A673 (cell line): ENCODE data around the gene RNF212B. TPM values are rescaled to one million over a fixed set of nuclear protein-coding genes. Genes with fewer than 3 reads are reported as not detected.

ENCODE experiments used
- BruUV-seq: library from RNA; stranded (reverse); fragments of 400-500 nt; replicated peaks from 2 replicates; lab custom pipeline; 2021; lab: Mats Ljungman, UMichigan
- CTCF ChIA-PET: fragments of 300-600 bp; sonication (Branson Sonifier 250); formaldehyde crosslinking; loops from one replicate; lab custom pipeline; 2022; ENCODE audit warnings: antibody characterized with exemption; lab: Charles Lee
- POLR2A ChIA-PET: fragments of 300-600 bp; sonication (Branson Sonifier 250); formaldehyde crosslinking; loops from one replicate; lab custom pipeline; 2022; ENCODE audit warnings: antibody characterized with exemption; ENCODE audit not compliant: low non-redundant PET; lab: Charles Lee
- DNase-seq: peaks from one replicate; pipeline ENCODE4 v3.0.0-alpha.2; 2015; ENCODE audit warnings: low spot score
- H3K27ac ChIP-seq: fragments of 200-600 bp; sonication (generic); 2 replicates; pipeline ENCODE4 v1.5.1; 2016; ENCODE audit warnings: mixed run types, low read depth, mild to moderate bottlenecking, mixed read lengths, antibody characterized with exemption, low read length; ENCODE audit not compliant: poor library complexity, severe bottlenecking
- H3K27me3 ChIP-seq: fragments of 200-600 bp; sonication (generic); replicated peaks from 2 replicates; pipeline ENCODE4 v1.6.1; 2017; ENCODE audit warnings: mixed run types, low read depth, mild to moderate bottlenecking, mixed read lengths, antibody characterized with exemption, low read length; ENCODE audit not compliant: insufficient read depth, poor library complexity
- H3K36me3 ChIP-seq: fragments of 200-600 bp; sonication (generic); 2 replicates; pipeline ENCODE4 v1.6.1; 2016; ENCODE audit warnings: mixed run types, mild to moderate bottlenecking, mixed read lengths, antibody characterized with exemption, low read length; ENCODE audit not compliant: insufficient read depth, poor library complexity, severe bottlenecking
- H3K4me1 ChIP-seq: fragments of 200-600 bp; sonication (generic); 2 replicates; pipeline ENCODE4 v1.6.1; 2017; ENCODE audit warnings: mixed run types, mild to moderate bottlenecking, mixed read lengths, antibody characterized with exemption, low read length; ENCODE audit not compliant: insufficient read depth, poor library complexity, severe bottlenecking
- H3K4me3 ChIP-seq: fragments of 200-600 bp; sonication (generic); 2 replicates; pipeline ENCODE4 v1.5.1; 2016; ENCODE audit warnings: low read depth, mixed run types, mild to moderate bottlenecking, mixed read lengths, low read length; ENCODE audit not compliant: poor library complexity, severe bottlenecking
- H3K9me3 ChIP-seq: fragments of 200-600 bp; sonication (generic); 2 replicates; pipeline ENCODE4 v1.6.1; 2016; ENCODE audit warnings: mixed run types, low read depth, mild to moderate bottlenecking, mixed read lengths, antibody characterized with exemption, low read length; ENCODE audit not compliant: poor library complexity, severe bottlenecking
- EZH2 ChIP-seq: fragments of 200-600 bp; sonication (generic); IDR thresholded peaks from 2 replicates; pipeline ENCODE4 v1.6.1; 2017; ENCODE audit warnings: borderline replicate concordance, low read depth, mild to moderate bottlenecking, mixed read lengths, antibody characterized with exemption, low read length; ENCODE audit not compliant: poor library complexity, severe bottlenecking
- intact Hi-C: fragments of 100-400 bp; cut with micrococcal nuclease; formaldehyde crosslinking; loops from one replicate; pipeline ENCODE4 v1.10.0; 2022; ENCODE audit not compliant: unreplicated experiment
- total RNA-seq: library from RNA; stranded (reverse); gene quantifications from 2 replicates; pipeline ENCODE4 v1.2.3, GENCODE V29; 2021
- TF ChIP-seq, protein P1 (sequence below): fragments of 300-800, 200-600 bp; sonication (generic); conservative IDR thresholded peaks from 2 replicates; pipeline ENCODE4 v1.5.1; 2017; ENCODE audit warnings: low read depth, mild to moderate bottlenecking, antibody characterized with exemption, low read length, moderate library complexity, mixed read lengths

RNF212B gene
- total RNA-seq, 1 experiment from 2014 or later = not detected

DNA sequence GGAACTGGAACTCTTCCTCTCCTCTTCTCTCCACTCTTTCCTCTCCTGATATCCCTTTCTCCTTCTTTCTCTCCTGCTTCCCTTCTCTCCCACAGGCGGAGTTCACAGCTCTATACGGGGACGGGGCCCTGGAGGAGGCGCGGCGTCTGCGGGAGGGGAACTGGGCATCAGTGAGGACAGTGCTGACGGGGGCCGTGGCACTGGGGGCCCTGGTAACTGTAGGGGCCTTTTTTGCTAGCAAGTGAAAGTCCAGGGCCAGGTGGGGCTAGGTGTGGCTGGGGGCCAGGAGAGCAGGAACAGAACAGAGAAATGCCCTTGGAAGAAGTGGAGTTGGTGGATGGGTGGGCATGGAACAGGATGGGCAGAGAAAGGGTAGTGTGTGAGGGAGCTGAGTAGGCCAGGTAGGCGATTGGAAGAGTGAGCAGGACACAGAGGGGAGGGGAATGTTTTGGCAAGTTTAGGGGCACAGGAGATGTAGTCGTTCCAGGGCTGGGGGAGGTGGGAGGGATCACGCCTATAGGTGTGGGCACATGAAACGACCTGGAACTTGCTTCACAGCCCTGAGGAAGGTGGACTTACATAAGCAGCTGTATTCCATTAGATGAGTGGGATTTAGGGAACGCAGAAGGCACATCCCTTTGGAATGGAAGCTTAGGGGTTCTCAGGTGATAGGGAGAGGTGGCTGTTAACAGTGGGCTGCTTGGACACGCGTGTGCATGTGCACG lies 71.1 kb downstream of the RNF212B start:
- peak overlapping the region; percentile 13 for H3K27ac ChIP-seq
- H3K4me1 ChIP-seq = peaks cover 9% of the 10 kb centered on the region
- no peaks in the 10 kb centered on the region for H3K27me3 ChIP-seq
- BruUV-seq = TSS peak; percentile 15
- CTCF ChIA-PET = no interaction called here
- intact Hi-C loops = no loop called here
- H3K36me3 ChIP-seq = peaks cover 6% of the 10 kb centered on the region
- H3K9me3 ChIP-seq = no peaks in the 10 kb centered on the region
- POLR2A ChIA-PET = no interaction called here
- TF ChIP-seq EZH2 = no peak
- TF ChIP-seq, protein P1, sequence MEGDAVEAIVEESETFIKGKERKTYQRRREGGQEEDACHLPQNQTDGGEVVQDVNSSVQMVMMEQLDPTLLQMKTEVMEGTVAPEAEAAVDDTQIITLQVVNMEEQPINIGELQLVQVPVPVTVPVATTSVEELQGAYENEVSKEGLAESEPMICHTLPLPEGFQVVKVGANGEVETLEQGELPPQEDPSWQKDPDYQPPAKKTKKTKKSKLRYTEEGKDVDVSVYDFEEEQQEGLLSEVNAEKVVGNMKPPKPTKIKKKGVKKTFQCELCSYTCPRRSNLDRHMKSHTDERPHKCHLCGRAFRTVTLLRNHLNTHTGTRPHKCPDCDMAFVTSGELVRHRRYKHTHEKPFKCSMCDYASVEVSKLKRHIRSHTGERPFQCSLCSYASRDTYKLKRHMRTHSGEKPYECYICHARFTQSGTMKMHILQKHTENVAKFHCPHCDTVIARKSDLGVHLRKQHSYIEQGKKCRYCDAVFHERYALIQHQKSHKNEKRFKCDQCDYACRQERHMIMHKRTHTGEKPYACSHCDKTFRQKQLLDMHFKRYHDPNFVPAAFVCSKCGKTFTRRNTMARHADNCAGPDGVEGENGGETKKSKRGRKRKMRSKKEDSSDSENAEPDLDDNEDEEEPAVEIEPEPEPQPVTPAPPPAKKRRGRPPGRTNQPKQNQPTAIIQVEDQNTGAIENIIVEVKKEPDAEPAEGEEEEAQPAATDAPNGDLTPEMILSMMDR = no peak
- H3K4me3 ChIP-seq = no peak overlapping the region
- no peak for DNase-seq

GRCh38 chr14:23310546-23310945 lies 72.8 kb downstream of the RNF212B start:
- no peak for TF ChIP-seq EZH2
- TF ChIP-seq, protein P1 = no peak
- CTCF ChIA-PET = no interaction called here
- peaks cover 6% of the 10 kb centered on the region for H3K36me3 ChIP-seq

DNA sequence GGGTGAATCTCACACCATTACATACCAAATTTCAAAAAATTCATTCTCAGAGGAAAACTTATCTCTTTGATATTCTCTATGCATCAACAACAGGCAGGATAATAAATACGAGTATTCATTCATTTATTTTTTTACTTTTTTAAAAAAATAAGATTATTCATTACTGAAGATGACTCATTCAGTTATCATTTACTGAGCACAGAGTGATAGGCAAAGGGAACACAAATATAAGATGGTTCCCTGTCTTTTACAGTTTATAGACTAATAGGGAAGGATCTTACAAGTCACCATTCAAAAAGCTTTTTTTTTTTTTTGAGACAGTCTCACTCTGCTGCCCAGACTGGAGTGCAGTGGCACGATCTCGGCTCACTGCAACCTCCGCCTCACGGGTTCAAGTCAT lies 78.6 kb downstream of the RNF212B start:
- Histone ChIP-seq H3K9me3 (no peaks in the 10 kb centered on the region), H3K27ac (no peak overlapping the region), H3K36me3 (peaks cover 7% of the 10 kb centered on the region), H3K4me1 (peaks cover 3% of the 10 kb centered on the region), H3K27me3 (no peaks in the 10 kb centered on the region), H3K4me3 (no peak overlapping the region)
- no peak for DNase-seq
- TF ChIP-seq, protein P1 = no peak
- TF ChIP-seq EZH2 = no peak
- CTCF ChIA-PET = interaction anchor here (0.7 kb wide), 1 partner anchor 1802 kb away, joined by 4 read pairs; no protein-coding TSS in a partner anchor
- intact Hi-C loops = no loop called here
- POLR2A ChIA-PET = interaction anchor here (0.6 kb wide), 1 partner anchor 228 kb away, joined by 5 read pairs; no protein-coding TSS in a partner anchor
- no TSS peak for BruUV-seq

More at GRCh38 chr14:23310546-23310945, 72.8 kb downstream of the RNF212B start:
- no peak overlapping the region for H3K27ac ChIP-seq
- intact Hi-C loops = no loop called here
- no peak for DNase-seq
- H3K4me3 ChIP-seq = no peak overlapping the region
- POLR2A ChIA-PET = no interaction called here
- no peaks in the 10 kb centered on the region for H3K9me3 ChIP-seq
- no peaks in the 10 kb centered on the region for H3K27me3 ChIP-seq
- BruUV-seq = no TSS peak
- peaks cover 9% of the 10 kb centered on the region for H3K4me1 ChIP-seq
